Aorta (tissue), 5 donors: ENCODE measurements around the gene CDC23. TPM values are rescaled to one million over a fixed set of nuclear protein-coding genes. Genes with fewer than 3 reads are reported as not detected.
"Not testable (repeated sequence)": the region's sequence is repeated elsewhere in the genome, so short reads cannot be mapped to it uniquely, and the experiment has no call there.

Experiments
- ATAC-seq: fragments of 200-7000 bp; cut with Tn5 transposase; one replicate; pipeline ENCODE4 v1.9.1; 2022; ENCODE audit warnings: moderate library complexity; ENCODE audit not compliant: low FRiP score
- DNase-seq, 2 donors: peaks; one replicate each; pipeline ENCODE4 v3.0.0-alpha.2; 2020
- H3K27ac ChIP-seq, 2 donors: one replicate each; pipeline ENCODE4 v1.5.1; 2013; ENCODE audit warnings: low read length in 2 of 2, mild to moderate bottlenecking in 2 of 2, moderate library complexity in 2 of 2, control low read depth in 1 of 2, inconsistent platforms in 1 of 2, low read depth in 1 of 2
- H3K27me3 ChIP-seq, 2 donors: one replicate each; pipeline ENCODE4 v1.6.1; 2013; ENCODE audit warnings: control low read depth in 1 of 2, low read length in 1 of 2, mild to moderate bottlenecking in 1 of 2, moderate library complexity in 1 of 2; ENCODE audit not compliant: insufficient read depth in 2 of 2, control insufficient read depth in 1 of 2
- H3K36me3 ChIP-seq, 2 donors: one replicate each; pipeline ENCODE4 v1.6.1; 2013; ENCODE audit warnings: control low read depth in 1 of 2, low read length in 1 of 2, mild to moderate bottlenecking in 1 of 2; ENCODE audit not compliant: insufficient read depth in 2 of 2, control insufficient read depth in 1 of 2
- H3K4me1 ChIP-seq, 2 donors: one replicate each; pipeline ENCODE4 v1.6.1; 2013; ENCODE audit warnings: low read length in 2 of 2, control low read depth in 1 of 2, mild to moderate bottlenecking in 1 of 2, moderate library complexity in 1 of 2; ENCODE audit not compliant: insufficient read depth in 2 of 2, control insufficient read depth in 1 of 2
- H3K4me3 ChIP-seq, 2 donors: one replicate each; pipeline ENCODE4 v1.5.1; 2013; ENCODE audit warnings: low read length in 2 of 2, control low read depth in 1 of 2, mild to moderate bottlenecking in 1 of 2
- H3K9me3 ChIP-seq: one replicate; pipeline ENCODE4 v1.6.1; 2013; ENCODE audit warnings: mild to moderate bottlenecking, low read length; ENCODE audit not compliant: control insufficient read depth
- WGBS, 2 donors: extraction: QIAGEN DNeasy Blood & Tissue Kit; methylation state at CpG; one replicate each; pipeline ENCODE4 v1.1.7; 2013; 5-methylcytosine and 5-hydroxymethylcytosine counted together
- intact Hi-C, 2 donors: fragments of 100-400 bp; cut with DNase I; formaldehyde crosslinking; loops; one replicate each; pipeline versions ENCODE4 v1.14.2 to v1.15.0; 2022
- polyA plus RNA-seq, 2 donors: library from polyadenylated mRNA; stranded (reverse); fragments of 200-250 nt; gene quantifications; one replicate each; pipeline ENCODE4 v1.2.3, GENCODE V29; 2013
- total RNA-seq, 2 donors: library from RNA; stranded (reverse); fragmentation: NEBNext Ultra II Directional; extraction: Animal tissue kit (Norgen Biotek cat#: 25700); gene quantifications; one replicate each; pipeline ENCODE4 v1.2.1, GENCODE V29; 2021
- donor health status: healthy with polysubstance abuse.
- donor health status: Bipolar disorder and iron deficiency.
- donor health status: DM: no; HTN: no; CAD: no.
- donor health status: DM: no; HTN: no; CAD: no.
- donor health status: DM: yes; HTN: yes; CAD: no.

The CDC23 gene
- total and polyA plus RNA-seq, 4 donors, result 5.8 to 21.1 (median 16.7) TPM

DNA sequence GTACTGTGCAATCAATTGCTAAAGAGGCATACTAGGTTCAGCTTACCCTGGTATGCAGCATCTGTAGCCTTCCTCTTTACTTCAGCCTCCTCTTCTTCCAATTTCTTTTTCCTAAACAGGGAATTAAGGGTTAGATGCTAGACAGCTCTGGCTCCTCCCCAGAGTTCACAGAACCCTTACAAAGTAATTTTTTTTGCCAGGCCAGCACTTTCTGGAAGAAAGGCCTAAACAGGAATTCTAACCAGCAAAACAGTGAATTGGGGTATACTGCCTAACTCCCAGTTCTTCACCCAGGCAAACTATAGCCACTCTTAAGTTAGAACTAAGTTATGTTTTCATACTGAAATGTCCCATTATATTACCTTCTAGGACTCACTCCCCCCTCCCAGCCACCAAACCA lies 42.8 kb downstream of the CDC23 start:
- H3K36me3 ChIP-seq, result peaks cover 16 to 37% of the 10 kb centered on the region in 2 donors
- H3K27ac ChIP-seq, result no peak overlapping the region
- no peaks in the 10 kb centered on the region for H3K4me1 ChIP-seq
- no peaks in the 10 kb centered on the region for H3K9me3 ChIP-seq
- intact Hi-C loops, result no loop called here
- no peak overlapping the region for H3K4me3 ChIP-seq
- no peaks in the 10 kb centered on the region for H3K27me3 ChIP-seq
- no peak for ATAC-seq
- DNase-seq, result no peak

GRCh38 chr5:138169124-138169523 lies 44.0 kb downstream of the CDC23 start:
- H3K4me1 ChIP-seq, result no peaks in the 10 kb centered on the region
- no peak for ATAC-seq
- 92 to 93% methylated on average over 5 of the region's 5 CpGs for WGBS, 2 donors
- intact Hi-C loops, result no loop called here
- DNase-seq, result no peak
- no peak overlapping the region for H3K27ac ChIP-seq
- H3K36me3 ChIP-seq, result peaks cover 24 to 44% of the 10 kb centered on the region in 2 donors
- H3K4me3 ChIP-seq, result no peak overlapping the region
- no peaks in the 10 kb centered on the region for H3K9me3 ChIP-seq
- no peaks in the 10 kb centered on the region for H3K27me3 ChIP-seq

DNA sequence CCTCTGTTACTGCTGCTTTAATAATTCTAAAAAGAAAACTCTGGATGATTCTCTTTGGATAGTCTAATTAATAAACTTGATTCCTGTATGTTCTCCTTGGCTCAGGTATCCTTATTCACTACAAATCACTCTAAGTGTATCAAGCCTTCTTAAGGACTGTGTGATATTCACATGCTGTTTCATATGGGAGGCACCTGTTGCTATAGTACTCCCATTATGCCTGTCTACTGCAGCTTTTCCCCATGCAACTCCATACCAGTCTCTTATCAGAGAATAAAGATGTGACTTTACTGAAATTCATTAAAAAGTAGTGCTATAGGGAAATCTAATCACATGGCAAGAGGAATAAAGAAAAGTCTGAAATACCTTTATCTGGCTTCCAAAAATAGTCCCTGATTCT lies 49.4 kb downstream of the CDC23 start:
- no peaks in the 10 kb centered on the region for H3K4me1 ChIP-seq
- no peaks in the 10 kb centered on the region for H3K9me3 ChIP-seq
- H3K27ac ChIP-seq, result no peak overlapping the region
- DNase-seq (no peak), ATAC-seq (no peak)
- intact Hi-C loops, result no loop called here
- peaks cover 33 to 36% of the 10 kb centered on the region in 2 donors for H3K36me3 ChIP-seq
- no peaks in the 10 kb centered on the region for H3K27me3 ChIP-seq
- H3K4me3 ChIP-seq, result no peak overlapping the region

DNA sequence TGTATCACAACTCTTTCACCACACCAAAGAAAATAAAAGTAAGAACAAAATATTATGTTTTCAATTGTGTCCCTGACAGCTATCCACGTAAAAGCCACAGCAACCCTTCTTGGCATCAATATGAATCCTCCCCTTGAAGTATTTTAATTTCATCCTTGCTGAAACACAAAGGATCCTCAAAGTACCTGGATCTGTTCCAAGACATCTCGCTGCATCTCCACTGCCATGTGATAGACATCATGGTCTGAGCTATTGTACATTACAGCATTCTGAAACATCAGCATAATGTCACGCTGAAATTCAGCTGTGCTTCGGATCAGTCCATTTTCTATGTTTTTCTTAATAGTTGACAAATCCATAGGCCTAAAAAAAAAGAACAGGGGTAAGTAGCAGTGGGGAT lies 52.4 kb downstream of the CDC23 start:
- peaks cover 31 to 33% of the 10 kb centered on the region in 2 donors for H3K36me3 ChIP-seq
- no peaks in the 10 kb centered on the region for H3K27me3 ChIP-seq
- no peaks in the 10 kb centered on the region for H3K4me1 ChIP-seq
- DNase-seq (no peak), ATAC-seq (no peak)
- no peak overlapping the region for H3K4me3 ChIP-seq
- WGBS, 2 donors, result 89 to 90% methylated on average over 4 of the region's 4 CpGs
- H3K27ac ChIP-seq, result no peak overlapping the region
- intact Hi-C loops, result no loop called here
- no peaks in the 10 kb centered on the region for H3K9me3 ChIP-seq

- ATAC-seq, result no peak
- WGBS, 2 donors, result 92 to 94% methylated on average over 5 of the region's 5 CpGs
- H3K27ac ChIP-seq, result no peak overlapping the region
- no peaks in the 10 kb centered on the region for H3K27me3 ChIP-seq
- H3K4me3 ChIP-seq, result no peak overlapping the region
- DNase-seq, result no peak
- H3K36me3 ChIP-seq, result peaks cover 22 to 24% of the 10 kb centered on the region in 2 donors
- no peaks in the 10 kb centered on the region for H3K9me3 ChIP-seq
- intact Hi-C loops, result no loop called here
- H3K4me1 ChIP-seq, result no peaks in the 10 kb centered on the region
Measured at GRCh38 chr5:138159666-138160065, 53.5 kb downstream of the CDC23 start.

DNA sequence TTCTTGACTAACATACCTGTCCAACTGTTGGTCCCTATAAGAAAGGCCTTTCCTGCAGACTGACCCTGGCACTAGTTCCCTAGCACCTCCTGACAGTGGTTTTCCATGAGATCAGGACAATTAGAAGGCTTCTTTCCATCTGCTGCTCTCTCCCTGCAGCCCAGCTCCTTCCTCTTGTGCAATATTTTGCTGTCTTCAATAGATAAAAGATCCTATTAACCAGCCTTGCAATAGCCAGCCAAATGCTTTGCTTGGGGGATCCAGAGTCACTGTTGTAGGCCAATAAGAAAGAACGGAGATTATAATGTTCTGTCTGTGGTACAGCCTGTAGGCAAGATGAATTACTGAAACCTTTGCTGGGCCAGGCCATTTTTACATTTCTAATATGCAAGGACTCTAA lies 55.5 kb downstream of the CDC23 start:
- 79 to 83% methylated on average over 1 of the region's 1 CpG for WGBS, 2 donors
- Histone ChIP-seq H3K27me3 (no peaks in the 10 kb centered on the region), H3K36me3 (peaks cover 14 to 18% of the 10 kb centered on the region in 2 donors), H3K4me1 (no peaks in the 10 kb centered on the region), H3K27ac (no peak overlapping the region), H3K9me3 (no peaks in the 10 kb centered on the region), H3K4me3 (no peak overlapping the region)
- intact Hi-C loops, result no loop called here
- DNase-seq, result no peak
- ATAC-seq, result no peak

DNA sequence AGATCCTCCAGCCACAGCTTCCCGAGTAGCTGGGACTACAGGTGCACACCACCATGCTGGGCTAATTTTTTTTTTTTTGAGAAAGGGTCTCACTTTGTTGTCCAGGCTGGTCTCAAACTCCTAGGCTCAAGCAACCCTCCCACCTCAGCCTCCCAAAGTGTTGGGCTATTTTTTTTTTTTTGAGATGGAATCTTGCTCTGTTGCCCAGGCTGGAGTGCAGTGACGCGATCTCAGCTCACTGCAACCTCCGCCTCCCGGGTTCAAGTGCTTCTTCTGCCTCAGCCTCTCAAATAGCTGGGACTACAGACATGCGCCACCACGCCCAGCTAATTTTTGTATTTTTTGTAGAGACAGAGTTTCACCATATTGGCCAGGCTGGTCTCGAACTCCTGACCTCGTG lies 57.1 kb downstream of the CDC23 start:
- H3K4me1 ChIP-seq, H3K9me3 ChIP-seq, ATAC-seq, intact Hi-C loops, H3K27me3 ChIP-seq, H3K27ac ChIP-seq, DNase-seq, H3K4me3 ChIP-seq: not testable (repeated sequence)
- peaks cover 14 to 16% of the 10 kb centered on the region in 2 donors for H3K36me3 ChIP-seq
- WGBS, 2 donors, result 97 to 98% methylated on average over 7 to 9 of the region's 9 CpGs

DNA sequence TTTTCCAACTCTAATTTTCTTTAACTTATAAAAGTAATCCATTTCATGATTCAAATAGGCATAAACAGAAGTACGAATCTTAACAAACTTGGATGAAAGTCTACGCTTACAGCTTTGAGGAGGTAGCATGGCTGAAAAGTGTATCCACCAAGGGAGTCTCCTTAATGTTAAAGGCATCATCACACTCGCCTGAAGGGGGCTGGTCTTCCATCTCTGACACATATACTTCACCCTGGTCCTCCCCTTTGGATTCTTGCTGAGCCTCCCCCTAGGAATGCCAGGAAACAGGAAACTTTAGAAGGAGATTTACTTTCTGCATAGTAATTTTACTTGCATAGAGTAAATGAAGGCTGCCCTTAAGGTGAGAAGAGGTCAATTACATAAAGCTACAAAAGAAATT lies 63.6 kb downstream of the CDC23 start:
- intact Hi-C loops, result no loop called here
- Histone ChIP-seq H3K4me3 (no peak overlapping the region), H3K9me3 (no peaks in the 10 kb centered on the region), H3K27ac (no peak overlapping the region), H3K4me1 (no peaks in the 10 kb centered on the region), H3K27me3 (no peaks in the 10 kb centered on the region), H3K36me3 (no peaks in the 10 kb centered on the region)
- 49 to 50% methylated on average over 3 of the region's 3 CpGs for WGBS, 2 donors
- DNase-seq, result no peak
- no peak for ATAC-seq

- intact Hi-C loops, result no loop called here
- Histone ChIP-seq H3K9me3 (no peaks in the 10 kb centered on the region), H3K36me3 (no peaks in the 10 kb centered on the region), H3K27ac (no peak overlapping the region), H3K4me1 (no peaks in the 10 kb centered on the region), H3K27me3 (no peaks in the 10 kb centered on the region), H3K4me3 (no peak overlapping the region)
- DNase-seq (peak in 1 of 2 donors; percentile 67), ATAC-seq (peak; percentile 60)
- WGBS, 2 donors, result 20 to 23% methylated on average over 1 of the region's 1 CpG
Measured at GRCh38 chr5:138148811-138149210, 64.3 kb downstream of the CDC23 start.
